Activated CD8-positive, alpha-beta memory T cell treated with anti-CD3 and anti-CD28 coated beads, Interleukin-2, amount 50 U/mL, for 24 hours (primary cell): ENCODE results near the gene STK38.

Experiments
- DNase-seq: peaks from one replicate; pipeline ENCODE4 v3.0.0-alpha.2; 2020; ENCODE audit errors: extremely low read depth

STK38 gene

GRCh38 chr6:36563928-36564284 lies 16.6 kb upstream of the STK38 start:
- no peak for DNase-seq

- DNase-seq, result no peak
These were observed 16.1 kb upstream of the STK38 start for GRCh38 chr6:36563237-36563927.

GRCh38 chr6:36560822-36561221 lies 13.5 kb upstream of the STK38 start:
- DNase-seq, result no peak

GRCh38 chr6:36559011-36559793 lies 11.9 kb upstream of the STK38 start:
- no peak for DNase-seq

GRCh38 chr6:36556281-36556680 lies 9.0 kb upstream of the STK38 start:
- no peak for DNase-seq

GRCh38 chr6:36555750-36556252 lies 8.5 kb upstream of the STK38 start:
- DNase-seq, result no peak

GRCh38 chr6:36550473-36551000 lies 3.3 kb upstream of the STK38 start:
- no peak for DNase-seq

- no peak for DNase-seq
These were observed 1.1 kb upstream of the STK38 start for GRCh38 chr6:36548401-36548743.

- DNase-seq, result no peak
These were observed 544 bp upstream of the STK38 start for GRCh38 chr6:36547646-36548400.

- no peak for DNase-seq
These were observed 865 bp downstream of the STK38 start for GRCh38 chr6:36546308-36546919.

- no peak for DNase-seq
These were observed 1.4 kb downstream of the STK38 start for GRCh38 chr6:36545767-36546307.

GRCh38 chr6:36544228-36544627 lies 3.1 kb downstream of the STK38 start:
- DNase-seq, result no peak

GRCh38 chr6:36542041-36542440 lies 5.2 kb downstream of the STK38 start:
- no peak for DNase-seq

- DNase-seq, result no peak
These were observed 7.3 kb downstream of the STK38 start for GRCh38 chr6:36539814-36540568.

GRCh38 chr6:36536873-36537547 lies 10.3 kb downstream of the STK38 start:
- DNase-seq, result no peak

- DNase-seq, result no peak
These were observed 14.0 kb downstream of the STK38 start for GRCh38 chr6:36533321-36533720.

GRCh38 chr6:36526066-36526465 lies 21.2 kb downstream of the STK38 start:
- DNase-seq, result no peak

- DNase-seq, result no peak
These were observed 21.9 kb downstream of the STK38 start for GRCh38 chr6:36525346-36525745.

GRCh38 chr6:36524871-36525270 lies 22.4 kb downstream of the STK38 start:
- no peak for DNase-seq

GRCh38 chr6:36523936-36524499 lies 23.3 kb downstream of the STK38 start:
- DNase-seq, result no peak
